ENCODE results near the gene PTTG1. TPM values are rescaled to one million over a fixed set of nuclear protein-coding genes. Genes with fewer than 3 reads are reported as not detected.

The PTTG1 gene
- total and polyA plus RNA-seq, 9 of the 15 experiments (the other 6 are each of a cell fraction or from before 2014, with no cell fraction given), result 193 to 1,088 (median 349) TPM

GRCh38 chr5:160455600-160455999 is 33.9 kb downstream of the PTTG1 start:
- no peak overlapping the region for H3K9ac ChIP-seq (ENCODE audit: insufficient read depth in 1 of 2, low read depth in 2 of 2, low read length in 2 of 2)
- no peak for DNase-seq (ENCODE audit: extremely low read depth in 1 of 4, low spot score in 3 of 4)
- no peaks in the 10 kb centered on the region for H3K9me1 ChIP-seq (ENCODE audit: control insufficient read depth, insufficient read depth, low read length)
- no peaks in the 10 kb centered on the region for H3K9me3 ChIP-seq (replicated peaks; ENCODE audit: control insufficient read depth, insufficient read depth, low read depth, low read length)
- no peak for FAIRE-seq
- H3K4me3 ChIP-seq, result no peak overlapping the region
- in situ Hi-C loops (cut with MboI), result no loop called here
- no TSS peak for BruUV-seq (replicated peaks)
- 0% methylated on average over 4 of the region's 4 CpGs for WGBS (ENCODE audit: insufficient coverage, low coverage, missing lambda C conversion rate)
- H2AFZ ChIP-seq (ENCODE audit: low read depth, low read length), result no peak overlapping the region
- no peak for ATAC-seq
- H3K27me3 ChIP-seq (ENCODE audit: control insufficient read depth in 2 of 2, insufficient read depth in 2 of 2, low read length in 2 of 2), result no peaks in the 10 kb centered on the region
- H3K79me2 ChIP-seq (ENCODE audit: control insufficient read depth, insufficient read depth, low read length), result no peaks in the 10 kb centered on the region
- TF ChIP-seq NR2F6 (CRISPR knock-in tag; IDR thresholded peaks at IDR 0.05) (no peak), ZNF764 (CRISPR knock-in tag; IDR thresholded peaks at IDR 0.05; ENCODE audit: low read depth) (no peak), ETV5 (CRISPR knock-in tag; IDR thresholded peaks at IDR 0.05; ENCODE audit: low read depth) (no peak), ZBTB2 (IDR thresholded peaks at IDR 0.05) (no peak), NFE2L1 (tag; IDR thresholded peaks at IDR 0.05; ENCODE audit: borderline replicate concordance, low read depth) (no peak), ZNF445 (CRISPR knock-in tag; IDR thresholded peaks at IDR 0.05; ENCODE audit: low read depth) (no peak), ZNF75A (CRISPR knock-in tag; IDR thresholded peaks at IDR 0.05) (no peak), GATA2 (CRISPR knock-in tag; IDR thresholded peaks at IDR 0.05) (no peak), ZNF239 (CRISPR knock-in tag; IDR thresholded peaks at IDR 0.05) (no peak), HDAC2 (IDR thresholded peaks at IDR 0.05) (no peak), HES1 (IDR thresholded peaks at IDR 0.05; ENCODE audit: low read depth) (no peak), ZNF398 (CRISPR knock-in tag; IDR thresholded peaks at IDR 0.05) (no peak), SIN3B (IDR thresholded peaks at IDR 0.05; ENCODE audit: low read depth) (no peak), ERF (CRISPR knock-in tag; IDR thresholded peaks at IDR 0.05) (no peak), CREBBP (IDR thresholded peaks at IDR 0.05; ENCODE audit: low read depth, low read length) (no peak)
- intact Hi-C loops (cut with micrococcal nuclease), result no loop called here
- H3K4me2 ChIP-seq (ENCODE audit: insufficient read depth, low read length), result no peak overlapping the region
- ChIA-PET CTCF (ENCODE audit: low intra/inter-chr PET ratio) (no interaction called here), POLR2A (no interaction called here)
- no peaks in the 10 kb centered on the region for H4K20me1 ChIP-seq (replicated peaks; ENCODE audit: control insufficient read depth, insufficient read depth, low read length)
- H3K27ac ChIP-seq (ENCODE audit: extremely low read depth, low read depth, low read length), result no peak overlapping the region
- no peaks in the 10 kb centered on the region for H3K4me1 ChIP-seq (replicated peaks in 1 of 2; ENCODE audit: control insufficient read depth in 2 of 2, insufficient read depth in 2 of 2, low read length in 2 of 2)
- H3K36me3 ChIP-seq (ENCODE audit: control insufficient read depth, insufficient read depth, low read length), result no peaks in the 10 kb centered on the region

All from K562 (cell line).